ENCODE data around the gene CHP1. TPM values are rescaled to one million over a fixed set of nuclear protein-coding genes. Genes with fewer than 3 reads are reported as not detected.
"Not testable (repeated sequence)": the region's sequence is repeated elsewhere in the genome, so short reads cannot be mapped to it uniquely, and the experiment has no call there.

Gene CHP1
- total RNA-seq, 4 donors from 2014 or later = 103 to 187 (median 166) TPM

DNA sequence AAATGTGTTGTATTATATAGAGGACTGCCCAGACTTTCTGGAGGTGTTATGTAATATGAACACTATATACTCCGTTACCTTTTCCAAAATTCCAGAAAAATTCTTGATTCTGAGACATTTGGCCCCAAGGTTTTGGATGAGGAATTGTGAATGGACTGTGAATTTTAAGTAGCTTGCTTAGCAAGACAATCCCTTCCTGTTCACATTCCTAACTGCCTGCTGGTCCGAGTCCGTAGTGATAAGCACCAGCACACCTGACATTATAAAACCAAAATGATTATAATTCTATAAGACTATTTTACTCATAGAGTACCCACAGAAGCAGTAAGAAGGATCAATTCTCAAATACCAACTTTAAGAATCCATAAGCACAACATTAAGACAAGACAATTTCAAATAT, 11.7 kb upstream of the CHP1 start:
- TF ChIP-seq, protein P1, sequence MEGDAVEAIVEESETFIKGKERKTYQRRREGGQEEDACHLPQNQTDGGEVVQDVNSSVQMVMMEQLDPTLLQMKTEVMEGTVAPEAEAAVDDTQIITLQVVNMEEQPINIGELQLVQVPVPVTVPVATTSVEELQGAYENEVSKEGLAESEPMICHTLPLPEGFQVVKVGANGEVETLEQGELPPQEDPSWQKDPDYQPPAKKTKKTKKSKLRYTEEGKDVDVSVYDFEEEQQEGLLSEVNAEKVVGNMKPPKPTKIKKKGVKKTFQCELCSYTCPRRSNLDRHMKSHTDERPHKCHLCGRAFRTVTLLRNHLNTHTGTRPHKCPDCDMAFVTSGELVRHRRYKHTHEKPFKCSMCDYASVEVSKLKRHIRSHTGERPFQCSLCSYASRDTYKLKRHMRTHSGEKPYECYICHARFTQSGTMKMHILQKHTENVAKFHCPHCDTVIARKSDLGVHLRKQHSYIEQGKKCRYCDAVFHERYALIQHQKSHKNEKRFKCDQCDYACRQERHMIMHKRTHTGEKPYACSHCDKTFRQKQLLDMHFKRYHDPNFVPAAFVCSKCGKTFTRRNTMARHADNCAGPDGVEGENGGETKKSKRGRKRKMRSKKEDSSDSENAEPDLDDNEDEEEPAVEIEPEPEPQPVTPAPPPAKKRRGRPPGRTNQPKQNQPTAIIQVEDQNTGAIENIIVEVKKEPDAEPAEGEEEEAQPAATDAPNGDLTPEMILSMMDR (IDR thresholded peaks at IDR 0.05) = no peak
- TF ChIP-seq EP300 (IDR thresholded peaks at IDR 0.05) (no peak), POLR2A (IDR thresholded peaks at IDR 0.05) (no peak), POLR2AphosphoS5 (IDR thresholded peaks at IDR 0.05) (no peak)
- Histone ChIP-seq H3K27ac (no peak overlapping the region), H3K4me3 (no peak overlapping the region), H3K9me3 (no peaks in the 10 kb centered on the region), H3K36me3 (no peaks in the 10 kb centered on the region), H3K4me1 (no peaks in the 10 kb centered on the region), H3K27me3 (no peaks in the 10 kb centered on the region)
- WGBS = 72% methylated on average over 3 of the region's 3 CpGs
- DNase-seq (ENCODE audit: low spot score in 2 of 2) = no peak

DNA sequence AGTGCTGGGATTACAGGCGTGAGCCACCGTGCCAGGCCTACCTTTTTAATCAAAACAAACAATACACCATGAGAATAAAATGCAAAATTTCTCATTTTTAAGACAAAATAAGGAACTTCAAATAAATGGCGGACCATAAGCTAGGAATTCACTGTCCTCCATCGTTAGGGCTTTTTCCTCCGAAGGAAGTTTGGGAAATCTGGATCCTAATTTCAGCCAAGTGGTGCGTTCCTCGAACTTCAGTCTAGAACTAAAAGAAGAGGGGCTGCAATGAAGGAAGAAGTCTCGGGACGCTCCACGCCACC, 771 bp upstream of the CHP1 start:
- no peak for DNase-seq (ENCODE audit: low spot score in 2 of 2)
- Histone ChIP-seq H3K4me3 (peak overlapping the region; percentile 79), H3K36me3 (no peaks in the 10 kb centered on the region), H3K4me1 (peaks cover 25% of the 10 kb centered on the region), H3K27ac (peak overlapping the region; percentile 92), H3K9me3 (no peaks in the 10 kb centered on the region), H3K27me3 (no peaks in the 10 kb centered on the region)
- 36% methylated on average over 10 of the region's 10 CpGs for WGBS
- TF ChIP-seq POLR2A (IDR thresholded peaks at IDR 0.05) (no peak), EP300 (IDR thresholded peaks at IDR 0.05) (no peak), POLR2AphosphoS5 (IDR thresholded peaks at IDR 0.05) (no peak)
- TF ChIP-seq, protein P1 (IDR thresholded peaks at IDR 0.05) = no peak

- H3K4me1 ChIP-seq = peaks cover 28% of the 10 kb centered on the region
- peak overlapping the region; percentile 92 for H3K27ac ChIP-seq
- DNase-seq (ENCODE audit: low spot score in 2 of 2) = no peak
- H3K9me3 ChIP-seq = no peaks in the 10 kb centered on the region
- H3K27me3 ChIP-seq = no peaks in the 10 kb centered on the region
- TF ChIP-seq EP300 (IDR thresholded peaks at IDR 0.05) (no peak), POLR2A (IDR thresholded peaks at IDR 0.05) (no peak), POLR2AphosphoS5 (IDR thresholded peaks at IDR 0.05) (no peak)
- TF ChIP-seq, protein P1 (IDR thresholded peaks at IDR 0.05) = no peak
- 3% methylated on average over 20 of the region's 28 CpGs for WGBS
- H3K36me3 ChIP-seq = no peaks in the 10 kb centered on the region
- H3K4me3 ChIP-seq = peak overlapping the region; percentile 79
Measured at GRCh38 chr15:41231422-41232226, 556 bp downstream of the CHP1 start.

DNA sequence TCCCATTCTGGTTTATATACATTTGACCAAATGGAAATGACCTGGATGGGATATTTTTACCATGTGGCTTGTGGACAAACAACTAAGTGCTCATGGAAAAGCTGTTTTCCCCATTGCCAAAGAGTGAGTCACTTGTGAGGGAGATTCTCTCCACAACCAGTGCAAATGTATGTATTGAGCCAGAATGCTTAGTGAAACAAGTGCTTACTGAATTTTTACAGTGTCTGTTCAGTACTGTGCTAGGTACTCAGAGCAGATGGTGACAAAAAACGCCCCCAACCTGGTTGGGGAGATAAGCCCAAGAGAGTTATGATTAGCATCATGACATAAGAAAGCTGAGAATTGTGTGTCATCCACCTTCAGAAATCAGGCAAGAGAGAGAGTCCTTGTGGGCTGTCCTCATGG, 2.3 kb downstream of the CHP1 start:
- Histone ChIP-seq H3K9me3 (no peaks in the 10 kb centered on the region), H3K36me3 (no peaks in the 10 kb centered on the region), H3K4me1 (peaks cover 28% of the 10 kb centered on the region), H3K4me3 (no peak overlapping the region), H3K27me3 (no peaks in the 10 kb centered on the region), H3K27ac (no peak overlapping the region)
- no peak for TF ChIP-seq POLR2A (IDR thresholded peaks at IDR 0.05)
- no peak for TF ChIP-seq POLR2AphosphoS5 (IDR thresholded peaks at IDR 0.05)
- TF ChIP-seq, protein P1 (IDR thresholded peaks at IDR 0.05) = no peak
- TF ChIP-seq EP300 (IDR thresholded peaks at IDR 0.05) = no peak
- DNase-seq (ENCODE audit: low spot score in 2 of 2) = no peak
- 46% methylated on average over 1 of the region's 1 CpG for WGBS

- H3K4me3 ChIP-seq; H3K27ac ChIP-seq; H3K36me3 ChIP-seq; DNase-seq (ENCODE audit: low spot score in 2 of 2); H3K27me3 ChIP-seq; H3K9me3 ChIP-seq: not testable (repeated sequence)
- 97% methylated on average over 5 of the region's 5 CpGs for WGBS
- H3K4me1 ChIP-seq = peaks cover 27% of the 10 kb centered on the region
Measured at GRCh38 chr15:41235228-41235627, 4.2 kb downstream of the CHP1 start.

DNA sequence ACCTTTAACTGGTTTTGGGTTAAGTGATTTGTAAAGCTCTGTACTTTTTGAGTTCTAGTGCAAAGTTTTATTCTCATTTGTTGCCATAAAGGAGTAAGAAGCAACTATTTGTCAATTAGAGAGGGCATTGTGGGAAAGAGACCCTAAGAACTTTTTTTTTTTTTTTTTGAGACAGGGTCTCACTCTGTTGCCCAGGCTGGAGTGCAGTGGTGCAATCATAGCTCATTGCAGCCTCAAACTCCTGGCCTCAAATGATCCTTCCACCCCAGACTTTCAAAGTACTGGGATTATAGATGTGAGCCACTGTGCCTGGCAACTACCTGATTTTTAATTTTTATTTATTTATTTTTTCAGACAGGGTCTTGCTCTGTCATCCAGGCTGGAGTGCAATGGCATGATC, 4.9 kb downstream of the CHP1 start:
- Histone ChIP-seq H3K27ac (no peak overlapping the region), H3K9me3 (no peaks in the 10 kb centered on the region), H3K36me3 (no peaks in the 10 kb centered on the region), H3K4me1 (peaks cover 21% of the 10 kb centered on the region), H3K4me3 (no peak overlapping the region), H3K27me3 (no peaks in the 10 kb centered on the region)
- TF ChIP-seq POLR2AphosphoS5 (IDR thresholded peaks at IDR 0.05) (no peak), EP300 (IDR thresholded peaks at IDR 0.05) (no peak), POLR2A (IDR thresholded peaks at IDR 0.05) (no peak)
- TF ChIP-seq, protein P1 (IDR thresholded peaks at IDR 0.05) = no peak
- DNase-seq (ENCODE audit: low spot score in 2 of 2) = no peak
